Measurements from ENCODE around the gene LRRK1. TPM values are rescaled to one million over a fixed set of nuclear protein-coding genes. Genes with fewer than 3 reads are reported as not detected.

LRRK1 gene
- total RNA-seq, 6 experiments from 2014 or later = 0.93 to 3.6 (median 2.5) TPM

DNA sequence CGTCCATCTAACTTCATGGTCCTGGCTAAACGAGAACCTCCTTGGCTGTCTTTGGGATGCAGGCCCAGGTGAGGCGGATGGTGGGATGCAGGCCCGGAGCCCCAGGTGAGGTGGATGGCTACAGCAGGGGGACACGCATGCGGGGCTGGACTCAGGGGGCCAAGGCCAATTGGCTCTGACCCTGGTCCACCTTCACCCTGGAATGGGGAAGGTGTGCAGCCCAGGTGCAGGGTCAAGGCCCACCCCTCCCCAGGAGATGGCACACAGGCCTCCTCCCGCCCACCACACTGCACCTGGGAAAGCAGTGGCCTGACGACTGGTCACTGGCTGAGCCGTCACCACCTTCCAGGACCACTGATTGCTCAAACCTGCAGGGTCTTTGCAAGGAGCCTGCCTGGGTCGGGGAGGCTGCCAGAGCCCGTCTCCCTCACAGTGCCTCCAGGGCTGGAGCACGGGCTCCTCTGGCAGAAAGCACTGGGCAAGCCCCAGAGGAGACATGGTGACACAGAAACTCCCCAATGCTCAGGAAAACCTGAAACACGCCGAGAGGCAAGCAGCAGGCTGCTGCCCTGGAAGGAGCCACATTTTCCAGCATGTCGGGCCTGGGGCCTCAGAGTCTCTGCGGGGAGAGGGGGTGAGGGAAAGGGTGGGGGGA, 159.6 kb downstream of the LRRK1 start:
- WGBS (ENCODE audit: insufficient coverage, low coverage, low lambda C conversion rate, missing lambda C conversion rate) = 96% methylated on average over 4 of the region's 16 CpGs

DNA sequence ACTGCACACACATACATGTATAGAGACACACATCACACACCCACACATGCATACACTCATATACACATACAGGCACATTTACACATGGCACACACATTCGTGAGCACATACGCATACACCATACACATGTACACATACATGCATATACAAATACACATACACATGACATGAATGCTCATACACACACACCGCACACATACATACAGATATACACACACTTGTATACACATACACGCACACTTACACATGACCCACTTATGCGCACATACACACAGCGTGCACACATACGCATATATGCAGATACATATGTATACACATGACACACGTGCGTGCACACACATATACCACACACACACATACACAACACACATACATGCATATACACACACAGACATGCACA, 162.7 kb downstream of the LRRK1 start:
- ATAC-seq = no peak
- no peak for DNase-seq
- Histone ChIP-seq H3K4me1 (no peaks in the 10 kb centered on the region), H3K9me3 (no peaks in the 10 kb centered on the region), H3K27me3 (no peaks in the 10 kb centered on the region), H3K36me3 (no peaks in the 10 kb centered on the region), H3K4me3 (no peak overlapping the region), H3K27ac (no peak overlapping the region)
- WGBS (ENCODE audit: insufficient coverage, low coverage, low lambda C conversion rate, missing lambda C conversion rate) = 98% methylated on average over 9 of the region's 9 CpGs
- TF ChIP-seq POLR2A (IDR thresholded peaks at IDR 0.05) = no peak
- TF ChIP-seq, protein P1, sequence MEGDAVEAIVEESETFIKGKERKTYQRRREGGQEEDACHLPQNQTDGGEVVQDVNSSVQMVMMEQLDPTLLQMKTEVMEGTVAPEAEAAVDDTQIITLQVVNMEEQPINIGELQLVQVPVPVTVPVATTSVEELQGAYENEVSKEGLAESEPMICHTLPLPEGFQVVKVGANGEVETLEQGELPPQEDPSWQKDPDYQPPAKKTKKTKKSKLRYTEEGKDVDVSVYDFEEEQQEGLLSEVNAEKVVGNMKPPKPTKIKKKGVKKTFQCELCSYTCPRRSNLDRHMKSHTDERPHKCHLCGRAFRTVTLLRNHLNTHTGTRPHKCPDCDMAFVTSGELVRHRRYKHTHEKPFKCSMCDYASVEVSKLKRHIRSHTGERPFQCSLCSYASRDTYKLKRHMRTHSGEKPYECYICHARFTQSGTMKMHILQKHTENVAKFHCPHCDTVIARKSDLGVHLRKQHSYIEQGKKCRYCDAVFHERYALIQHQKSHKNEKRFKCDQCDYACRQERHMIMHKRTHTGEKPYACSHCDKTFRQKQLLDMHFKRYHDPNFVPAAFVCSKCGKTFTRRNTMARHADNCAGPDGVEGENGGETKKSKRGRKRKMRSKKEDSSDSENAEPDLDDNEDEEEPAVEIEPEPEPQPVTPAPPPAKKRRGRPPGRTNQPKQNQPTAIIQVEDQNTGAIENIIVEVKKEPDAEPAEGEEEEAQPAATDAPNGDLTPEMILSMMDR (IDR thresholded peaks at IDR 0.05) = no peak
- intact Hi-C loops (cut with DNase I) = no loop called here

More for the DNA sequence above, 159.6 kb downstream of the LRRK1 start:
- Histone ChIP-seq H3K4me3 (no peak overlapping the region), H3K27me3 (no peaks in the 10 kb centered on the region), H3K9me3 (no peaks in the 10 kb centered on the region), H3K4me1 (no peaks in the 10 kb centered on the region), H3K36me3 (no peaks in the 10 kb centered on the region), H3K27ac (no peak overlapping the region)
- no peak for DNase-seq
- ATAC-seq = peak in 1 of 4 donors; percentile 31
- TF ChIP-seq, protein P1 (IDR thresholded peaks at IDR 0.05) = no peak
- TF ChIP-seq POLR2A (IDR thresholded peaks at IDR 0.05) = no peak
- intact Hi-C loops (cut with DNase I) = no loop called here

DNA sequence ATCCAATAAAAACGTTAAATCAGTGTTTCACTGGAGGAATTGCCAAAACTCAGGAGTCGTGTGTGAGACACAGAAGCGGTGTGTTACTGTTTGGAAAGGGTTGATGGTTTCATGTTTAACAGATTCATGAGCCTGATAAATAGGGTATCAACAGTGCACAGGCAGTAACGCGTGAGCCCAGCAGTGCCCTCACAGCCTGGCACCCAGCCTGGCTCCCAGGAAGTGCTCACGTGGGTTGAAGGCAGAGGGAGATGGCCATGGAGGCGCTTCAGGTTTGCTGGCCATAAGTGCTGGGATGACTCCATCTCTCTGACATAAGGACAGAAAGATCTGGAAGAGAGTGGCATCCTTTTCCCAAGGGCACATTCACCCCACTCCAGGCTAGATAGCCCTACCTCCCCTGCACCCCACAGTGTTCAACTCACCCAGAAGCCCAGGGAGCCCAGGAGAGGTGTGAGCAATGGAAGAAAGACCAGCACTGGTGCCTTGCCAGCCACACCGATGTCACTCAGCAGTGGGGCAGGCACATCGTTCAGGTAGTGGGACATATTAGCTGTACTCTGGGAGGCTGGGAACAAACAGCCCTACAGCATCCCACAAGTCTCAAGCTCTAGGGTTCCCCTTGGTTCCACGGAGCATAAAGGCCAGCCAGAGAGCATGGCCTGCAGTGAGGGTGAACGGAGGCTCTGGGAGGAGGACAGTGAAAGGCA, 164.3 kb downstream of the LRRK1 start:
- ATAC-seq = peak in 1 of 4 donors; percentile 30
- 61% methylated on average over 8 of the region's 11 CpGs for WGBS (ENCODE audit: insufficient coverage, low coverage, low lambda C conversion rate, missing lambda C conversion rate)
- no peaks in the 10 kb centered on the region for H3K27me3 ChIP-seq
- no peak overlapping the region for H3K27ac ChIP-seq
- no peaks in the 10 kb centered on the region for H3K9me3 ChIP-seq
- no peak for DNase-seq
- intact Hi-C loops (cut with DNase I) = no loop called here
- H3K4me1 ChIP-seq = no peaks in the 10 kb centered on the region
- TF ChIP-seq, protein P1 (IDR thresholded peaks at IDR 0.05) = no peak
- TF ChIP-seq POLR2A (IDR thresholded peaks at IDR 0.05) = no peak
- H3K4me3 ChIP-seq = no peak overlapping the region
- no peaks in the 10 kb centered on the region for H3K36me3 ChIP-seq

DNA sequence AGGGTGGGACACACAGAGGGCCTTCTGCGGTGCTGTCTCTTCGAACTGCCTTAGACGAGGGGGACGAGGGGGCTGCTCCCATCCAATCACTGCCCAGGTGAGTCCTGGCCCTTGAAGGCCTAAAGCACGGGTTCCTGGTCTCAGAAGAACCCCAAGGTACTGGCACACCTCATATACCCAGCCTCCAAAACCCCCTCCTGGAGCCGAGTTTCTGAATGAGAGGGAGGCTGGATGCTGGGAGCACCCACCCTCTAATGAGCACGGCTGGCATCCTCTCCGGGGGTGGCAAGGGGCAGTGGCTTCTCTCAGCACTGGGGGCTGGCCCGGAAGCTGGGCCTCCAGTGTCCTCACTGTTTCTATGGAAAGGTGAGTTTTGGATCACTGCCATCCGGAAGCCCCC, 165.6 kb downstream of the LRRK1 start:
- ATAC-seq (no peak), DNase-seq (no peak)
- no peak overlapping the region for H3K27ac ChIP-seq
- H3K4me1 ChIP-seq = no peaks in the 10 kb centered on the region
- no peak overlapping the region for H3K4me3 ChIP-seq
- no peaks in the 10 kb centered on the region for H3K36me3 ChIP-seq
- intact Hi-C loops (cut with DNase I) = loop anchor here (5.0 kb wide), 2 partner anchors 168 to 178 kb away; partner anchors contain the start of gene CHSY1 (in 1 of the 2)
- H3K9me3 ChIP-seq = no peaks in the 10 kb centered on the region
- no peaks in the 10 kb centered on the region for H3K27me3 ChIP-seq
- no peak for TF ChIP-seq POLR2A (IDR thresholded peaks at IDR 0.05)
- TF ChIP-seq, protein P1 (IDR thresholded peaks at IDR 0.05) = no peak
- 70% methylated on average over 2 of the region's 10 CpGs for WGBS (ENCODE audit: insufficient coverage, low coverage, low lambda C conversion rate, missing lambda C conversion rate)
